SK-MEL-5 (cell line): ENCODE data around the gene IL17C. TPM values are rescaled to one million over a fixed set of nuclear protein-coding genes. Genes with fewer than 3 reads are reported as not detected.
"Not testable (repeated sequence)": the region's sequence is repeated elsewhere in the genome, so short reads cannot be mapped to it uniquely, and the experiment has no call there.

ENCODE experiments used
- DNase-seq: peaks from one replicate; pipeline ENCODE4 v3.0.0-alpha.2; 2016; ENCODE audit warnings: low read depth, low spot score
- in situ Hi-C: cut with HindIII; loops from 2 replicates; pipeline ENCODE4 v1.10.0; 2016; ENCODE audit warnings: low sequenced_read_pairs, high pct_unique_total_duplicates, low pct_unique_long_range_greater_than_20kb
- total RNA-seq: library from RNA; depleted of rRNA; stranded (reverse); fragments of >200 nt; shearing (Covaris generic); gene quantifications from 2 replicates; pipeline ENCODE4 v1.2.3, GENCODE V29; 2014

IL17C gene
- total RNA-seq, 1 experiment from 2014 or later, result not detected

DNA sequence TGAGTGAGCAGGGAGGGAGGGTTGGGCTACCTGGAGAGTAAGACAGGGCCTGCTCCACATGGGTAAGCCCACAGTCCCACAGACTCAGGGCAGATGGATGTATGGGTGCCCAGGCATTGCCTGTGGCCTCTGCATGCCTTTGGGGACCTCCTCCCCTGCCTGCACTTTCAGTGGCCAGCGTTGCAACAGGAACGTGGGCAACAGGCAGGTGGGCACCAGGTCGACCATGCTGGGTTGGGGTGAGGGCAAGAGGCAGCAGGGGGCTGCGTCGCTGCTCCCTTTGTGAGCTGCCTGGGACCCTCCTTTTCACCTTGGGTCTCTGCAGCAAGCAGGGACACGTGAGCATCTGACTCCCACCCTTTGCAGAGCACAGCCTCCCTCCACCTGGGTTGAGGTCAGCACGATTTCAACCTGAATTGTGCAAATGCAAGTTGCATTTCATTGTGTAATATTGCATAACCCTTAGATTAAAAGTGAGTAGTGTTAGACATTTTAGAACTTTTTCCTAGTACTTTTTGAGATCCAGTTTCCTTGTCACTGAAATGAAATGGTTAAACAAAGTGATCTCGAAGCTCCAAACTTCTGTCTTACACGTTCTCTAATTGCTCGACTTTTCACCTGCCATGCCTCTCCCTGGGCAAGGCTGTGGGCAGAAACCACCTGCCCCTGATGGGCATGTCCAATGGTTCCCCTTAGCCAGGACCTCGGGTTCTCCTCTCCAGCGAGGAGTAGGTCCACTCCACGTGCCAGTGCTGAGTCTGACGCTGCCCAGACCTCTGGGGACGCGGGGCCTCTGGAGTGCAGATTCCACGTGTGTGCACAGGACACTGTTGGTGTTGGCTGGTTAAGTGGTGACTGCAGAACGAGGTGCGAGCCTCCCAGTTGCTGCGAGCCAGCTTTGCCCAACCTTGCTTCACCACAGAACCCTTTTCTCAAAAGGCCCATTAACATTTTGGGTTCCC is 32.9 kb upstream of the IL17C start:
- in situ Hi-C loops, result no loop called here
- DNase-seq, result no peak

DNA sequence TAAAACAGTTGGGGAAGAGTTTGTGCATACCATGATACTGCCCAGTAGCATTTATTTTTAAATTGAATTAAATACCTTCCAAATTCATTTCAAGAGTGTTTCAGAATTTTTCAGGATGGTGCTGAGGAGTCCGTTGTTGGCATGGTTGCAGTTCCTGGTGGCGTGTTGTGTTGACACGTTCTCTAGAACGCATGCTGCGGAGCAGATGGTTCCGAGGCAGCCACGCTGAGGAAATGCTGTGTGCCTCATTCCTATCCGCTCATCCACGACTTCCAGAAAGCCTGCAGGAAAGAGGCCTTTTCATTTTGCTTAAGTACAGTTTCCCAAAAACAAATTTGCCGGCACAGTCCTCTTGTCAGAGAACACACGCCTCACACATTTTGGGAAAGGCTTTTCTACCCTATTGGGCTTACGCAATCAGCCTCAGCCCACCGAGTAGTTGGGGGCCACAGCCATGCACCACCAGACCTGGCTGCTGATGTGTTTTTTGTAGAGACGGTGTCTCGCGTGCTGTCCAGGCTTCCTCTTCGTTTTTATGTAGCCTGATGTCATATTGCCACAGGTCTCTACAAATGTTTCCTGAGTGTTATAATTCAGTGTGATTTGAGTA is 32.1 kb upstream of the IL17C start:
- in situ Hi-C loops, result no loop called here
- DNase-seq, result no peak

DNA sequence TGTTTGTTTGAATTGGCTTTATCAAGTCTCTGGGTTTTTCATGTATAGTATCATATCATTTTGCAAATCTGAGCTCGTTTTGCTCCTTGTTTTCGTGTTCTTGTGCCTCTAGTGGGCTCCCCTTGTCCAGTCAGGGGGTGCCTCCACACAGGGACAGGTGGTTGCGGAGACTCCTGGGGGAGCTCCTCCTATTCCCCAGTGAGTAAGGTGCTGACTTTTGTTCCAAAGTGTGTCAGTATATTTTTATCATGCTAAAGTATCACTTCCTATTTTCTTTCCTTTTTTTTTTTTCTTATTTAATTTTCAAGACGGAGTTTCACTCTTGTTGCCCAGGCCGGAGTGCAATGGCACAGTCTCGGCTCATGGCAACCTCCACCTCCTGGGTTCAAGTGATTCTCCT is 30.3 kb upstream of the IL17C start:
- in situ Hi-C loops, result no loop called here
- no peak for DNase-seq

DNA sequence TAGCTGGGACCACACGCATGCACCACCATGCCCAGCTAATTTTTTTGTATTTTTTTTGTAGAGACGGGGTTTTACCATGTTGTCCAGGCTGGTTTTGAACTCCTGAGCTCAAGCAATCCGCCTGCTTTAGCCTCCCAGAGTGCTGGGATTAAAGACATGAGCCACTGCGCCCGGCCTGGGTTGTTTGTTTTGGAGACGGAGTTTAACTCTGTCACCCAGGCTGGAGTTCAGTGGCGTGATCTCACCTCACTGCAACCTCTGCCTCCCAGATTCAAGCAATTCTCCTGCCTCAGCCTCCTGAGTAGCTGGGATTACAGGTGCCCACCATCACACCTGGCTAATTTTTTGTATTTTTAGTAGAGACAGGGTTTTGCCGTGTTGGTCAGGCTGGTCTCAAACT is 28.9 kb upstream of the IL17C start:
- in situ Hi-C loops, DNase-seq: not testable (repeated sequence)

DNA sequence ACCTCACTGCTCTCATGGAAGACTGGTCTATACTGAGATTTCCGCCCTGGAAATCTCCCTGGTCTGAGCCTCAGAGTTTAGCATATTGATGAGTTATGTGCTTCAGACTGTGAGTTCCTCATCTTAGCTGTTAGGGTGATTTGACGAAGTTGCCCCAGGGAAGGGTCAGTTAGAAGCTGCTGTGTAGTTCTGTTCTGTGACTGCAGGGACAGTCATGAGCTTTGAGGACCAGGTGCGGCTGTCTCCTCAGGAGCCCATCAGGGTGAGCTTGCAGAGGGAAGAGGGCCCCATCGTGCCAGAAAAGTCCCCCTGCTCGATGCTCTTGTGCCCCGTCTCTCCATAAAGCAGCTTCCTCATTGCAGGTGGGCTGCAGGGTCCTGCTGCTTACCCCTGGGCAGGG is 28.3 kb upstream of the IL17C start:
- DNase-seq, result no peak

DNA sequence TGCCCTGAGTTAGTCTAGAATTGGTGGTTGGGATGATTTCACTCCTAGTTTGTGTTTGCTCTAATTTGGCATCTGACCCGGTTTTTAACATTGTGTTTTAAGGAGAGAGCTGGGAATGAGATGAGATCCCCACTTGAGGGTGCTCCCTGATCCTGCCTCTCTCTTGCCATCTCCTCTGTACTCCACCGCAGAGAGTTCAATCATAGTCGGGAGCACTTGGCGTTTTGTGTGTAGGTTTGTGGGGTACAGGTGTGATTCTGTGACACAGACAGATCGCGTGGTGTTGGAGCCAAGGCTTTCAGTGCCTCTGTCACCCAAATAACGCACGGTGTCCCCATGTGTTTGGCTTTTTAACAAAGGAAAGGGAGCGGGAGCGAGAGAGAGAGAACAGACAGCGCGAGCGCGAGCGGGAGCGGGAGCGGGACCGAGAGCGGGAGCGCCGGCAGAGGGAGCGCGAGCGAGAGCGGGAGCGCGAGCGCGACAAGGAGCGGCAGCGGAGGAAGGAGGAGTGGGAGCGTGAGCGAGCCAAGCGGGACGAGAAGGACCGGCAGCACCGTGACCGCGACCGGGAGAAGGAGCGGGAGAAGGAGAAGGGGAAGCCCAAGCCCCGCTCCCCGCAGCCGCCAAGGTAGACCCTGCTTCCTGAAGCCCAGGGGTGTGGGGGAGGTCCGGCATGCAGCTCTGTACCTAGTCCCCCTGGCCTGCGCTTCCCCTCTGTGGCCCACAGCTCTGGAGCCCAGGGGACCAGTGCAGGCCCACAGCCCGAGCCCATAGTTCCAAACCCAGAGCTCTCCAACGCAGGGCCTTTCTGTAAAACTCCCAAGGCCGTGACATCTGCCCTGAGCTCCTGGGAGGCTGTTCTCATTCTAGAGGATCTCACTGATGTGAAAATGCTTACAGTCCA is 27.2 kb upstream of the IL17C start:
- in situ Hi-C loops, result no loop called here
- no peak for DNase-seq

More for the DNA sequence above, 28.3 kb upstream of the IL17C start:
- in situ Hi-C loops, result no loop called here

DNA sequence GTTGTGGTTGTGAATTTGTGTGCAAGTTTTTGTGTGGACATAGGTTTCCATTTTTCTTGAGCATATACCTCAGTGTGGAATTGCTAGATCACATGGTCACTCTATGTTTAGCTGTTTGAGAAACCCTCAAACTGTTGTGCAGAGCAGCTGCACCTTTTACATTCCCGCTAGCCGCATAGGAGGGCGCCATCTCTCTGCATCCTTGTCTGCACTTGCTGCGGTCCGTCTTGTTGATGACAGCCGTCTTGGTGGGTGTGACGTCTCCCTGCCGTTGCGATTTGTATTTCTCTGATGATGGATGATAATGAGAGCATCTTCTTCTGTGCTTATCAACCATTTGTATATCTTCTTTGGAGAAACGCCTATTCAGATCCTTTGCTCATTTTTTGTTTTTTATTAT is 25.1 kb upstream of the IL17C start:
- in situ Hi-C loops, result no loop called here
- no peak for DNase-seq

DNA sequence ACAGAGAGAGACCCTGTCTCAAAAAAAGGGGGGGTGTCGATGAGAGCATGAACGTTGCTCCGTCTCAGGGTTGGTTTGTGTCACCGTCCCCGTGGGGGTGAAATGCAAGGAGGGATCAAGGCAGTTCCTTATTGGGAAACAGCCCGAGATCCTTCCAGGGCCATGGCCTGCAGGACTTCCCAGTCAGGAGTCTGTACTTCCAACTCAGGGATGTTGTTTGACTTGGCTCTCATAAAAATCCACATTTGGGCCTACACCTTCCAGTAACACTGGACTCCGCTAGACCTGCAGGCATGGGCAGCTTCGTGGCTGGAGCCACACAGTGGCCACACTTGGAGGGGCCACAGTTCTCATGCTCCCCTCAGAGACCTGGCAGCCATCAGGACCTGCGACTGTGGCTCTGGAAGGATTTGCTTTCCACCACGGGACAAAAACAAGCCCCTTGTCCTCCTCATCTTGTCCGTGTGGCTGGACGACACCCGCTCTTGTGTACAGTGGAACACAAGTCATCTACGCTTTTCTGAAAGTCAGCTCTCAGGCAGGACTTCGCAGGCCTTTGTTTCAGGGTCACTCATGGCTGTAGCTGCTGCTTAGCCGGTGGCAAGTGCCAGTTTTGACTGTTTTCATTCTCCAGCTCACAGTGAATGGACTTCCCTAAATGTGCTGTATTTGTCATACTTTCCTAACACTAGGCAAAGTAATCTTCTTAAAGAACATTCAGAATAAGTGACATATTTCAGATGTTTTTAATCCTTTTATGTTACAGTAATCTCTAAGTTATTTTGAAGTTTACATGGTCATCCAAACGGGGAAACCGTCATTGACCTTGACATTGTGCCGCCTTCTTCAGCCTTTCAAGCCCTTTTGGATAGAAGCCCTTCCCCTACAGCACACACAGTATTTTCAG is 24.2 kb upstream of the IL17C start:
- in situ Hi-C loops, result no loop called here
- DNase-seq, result no peak

DNA sequence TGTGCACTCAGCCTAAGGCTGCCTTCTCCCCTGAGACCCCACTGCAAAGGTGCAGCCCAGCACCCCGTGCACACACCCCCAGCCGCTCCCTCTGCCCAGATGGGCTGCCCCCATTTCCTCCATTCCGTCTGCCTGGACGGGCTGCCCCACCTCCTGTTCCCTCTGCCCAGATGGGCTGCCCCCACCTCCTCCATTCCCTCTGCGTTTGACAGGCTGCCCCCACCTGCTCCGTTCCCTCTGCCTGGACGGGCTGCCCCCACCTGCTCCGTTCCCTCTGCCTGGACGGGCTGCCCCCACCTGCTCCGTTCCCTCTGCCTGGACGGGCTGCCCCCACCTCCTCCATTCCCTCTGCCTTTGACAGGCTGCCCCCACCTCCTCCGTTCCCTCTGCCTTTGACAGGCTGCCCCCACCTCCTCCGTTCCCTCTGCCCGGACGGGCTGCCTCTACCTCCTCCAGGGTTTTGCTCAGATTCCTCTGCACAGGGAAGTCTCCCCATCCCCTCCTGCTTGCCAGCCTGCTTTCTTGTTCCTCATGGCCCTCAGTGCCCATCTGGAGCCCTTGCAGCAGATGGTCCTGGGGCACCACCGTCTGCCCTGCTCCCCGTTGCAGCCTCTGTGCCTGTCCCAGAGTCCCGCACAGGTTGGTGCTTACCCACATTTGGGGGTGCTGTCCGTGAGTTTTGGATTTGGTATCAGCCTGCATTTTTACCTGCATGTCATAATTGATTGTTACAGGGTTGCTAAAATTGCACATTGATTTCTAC is 23.4 kb upstream of the IL17C start:
- in situ Hi-C loops, result no loop called here
- DNase-seq, result no peak

DNA sequence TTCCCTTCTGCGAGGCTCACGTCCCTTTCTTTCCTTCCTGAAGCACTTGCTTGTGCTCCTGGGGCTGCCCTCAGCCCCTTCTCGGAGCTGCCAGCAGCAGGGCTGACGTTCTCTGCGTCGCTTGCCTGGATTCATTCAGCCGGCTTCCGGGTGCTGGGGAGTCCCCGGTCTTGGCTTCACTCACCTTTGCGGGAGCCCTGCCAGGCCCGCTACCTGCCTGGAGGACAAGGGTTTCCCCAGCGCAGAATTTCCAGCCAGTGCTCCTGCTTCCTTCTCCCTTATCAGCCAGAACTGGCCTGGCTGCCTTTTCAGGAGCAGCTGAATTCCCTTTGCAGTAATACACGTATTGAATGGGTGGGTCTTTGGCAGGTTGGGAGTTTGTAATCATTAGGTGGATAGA is 22.1 kb upstream of the IL17C start:
- in situ Hi-C loops, result no loop called here
- DNase-seq, result no peak

DNA sequence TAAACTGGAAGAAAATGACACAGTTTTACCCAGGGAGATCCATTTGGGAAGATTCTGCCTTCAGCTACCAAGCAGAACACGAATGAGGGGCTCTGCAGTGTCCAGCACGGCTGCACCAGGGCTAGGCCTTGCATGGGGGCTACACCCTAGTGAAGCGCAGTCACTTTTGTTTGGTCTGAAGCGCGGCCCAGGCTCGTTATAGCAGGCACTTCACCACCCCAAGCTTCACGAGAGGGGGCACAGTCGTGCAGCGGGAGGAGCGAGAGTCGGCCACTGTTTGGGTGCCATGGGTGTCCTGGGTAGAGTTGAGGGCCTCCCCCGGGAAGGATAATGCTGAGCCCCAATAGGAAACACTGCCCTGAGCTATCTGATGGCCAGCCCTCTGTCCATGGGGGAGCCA is 21.6 kb upstream of the IL17C start:
- in situ Hi-C loops, result no loop called here
- no peak for DNase-seq

DNA sequence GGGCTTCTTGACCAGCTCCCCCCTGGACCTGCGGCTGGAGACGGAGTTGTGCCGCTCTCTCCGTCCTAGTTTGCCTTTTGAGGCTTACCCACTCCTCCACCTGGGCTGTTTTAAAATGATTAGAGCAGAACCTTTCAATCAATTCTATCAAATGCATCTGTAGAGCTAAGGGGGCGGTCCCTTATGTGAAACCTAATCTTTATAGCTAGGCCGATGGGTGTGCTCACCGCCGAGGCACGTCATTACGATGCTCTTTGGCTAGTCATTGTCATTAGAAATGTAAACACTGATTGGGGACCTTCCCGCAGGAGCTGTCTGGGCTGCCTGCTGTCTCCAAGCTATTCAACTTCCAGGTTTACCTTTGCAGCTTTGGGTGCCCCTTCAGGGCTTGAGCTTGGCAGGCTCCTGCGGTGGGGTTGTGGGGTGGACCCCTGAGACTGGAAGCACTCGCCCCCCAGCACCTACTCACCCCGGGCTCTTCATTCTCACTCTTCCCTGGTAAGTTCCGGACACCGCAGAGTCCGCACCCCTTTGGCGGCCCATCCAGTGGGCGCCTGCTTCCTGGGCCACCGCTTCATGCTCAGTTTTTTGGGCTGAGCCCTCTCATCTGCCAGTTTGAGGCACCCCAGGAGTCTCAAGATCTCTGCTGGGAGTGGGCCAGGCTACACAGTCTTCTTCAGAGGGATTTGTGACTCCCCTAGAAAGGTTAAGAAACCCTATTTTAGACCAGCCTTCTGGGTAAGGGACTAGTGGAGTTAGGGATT is 20.9 kb upstream of the IL17C start:
- in situ Hi-C loops, result no loop called here
- no peak for DNase-seq

DNA sequence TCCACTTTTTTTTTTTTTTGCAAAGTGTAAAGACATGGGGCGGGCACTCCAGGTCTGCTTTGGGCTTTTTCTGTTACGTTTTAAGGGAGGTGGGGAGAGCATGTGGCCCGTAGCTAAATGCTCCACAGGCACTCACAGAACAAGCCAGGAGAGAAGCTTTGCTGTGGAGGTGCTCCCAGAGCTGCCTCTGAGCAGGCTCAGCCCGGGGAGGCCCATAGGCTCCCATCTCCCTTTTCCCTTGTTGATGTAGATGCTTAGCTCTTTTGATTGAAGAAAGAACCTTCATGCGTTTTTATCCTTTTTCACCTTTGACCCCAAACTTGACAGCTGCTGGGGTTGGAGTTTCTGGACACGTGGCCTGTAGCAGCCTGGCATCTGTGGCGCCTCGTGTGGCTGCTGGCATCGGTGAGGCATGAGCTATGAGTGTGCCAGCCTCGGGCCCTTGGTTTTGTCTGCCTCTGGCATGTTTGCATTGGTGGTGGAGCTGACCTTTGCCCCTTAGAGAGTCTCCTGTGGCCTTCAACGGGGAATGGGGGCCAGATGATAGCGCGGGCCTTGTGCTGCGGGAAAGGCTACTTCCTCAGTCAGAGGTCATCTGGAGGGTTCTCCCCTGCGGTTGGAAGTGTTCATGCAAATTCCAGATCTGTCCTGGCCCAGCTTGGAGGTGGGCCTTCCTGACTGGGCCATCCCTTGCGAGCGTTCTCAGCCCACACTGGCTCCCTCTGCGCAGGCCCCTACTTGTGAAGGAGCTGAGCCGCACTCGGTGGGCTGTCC is 20.0 kb upstream of the IL17C start:
- DNase-seq, result no peak
- in situ Hi-C loops, result no loop called here

DNA sequence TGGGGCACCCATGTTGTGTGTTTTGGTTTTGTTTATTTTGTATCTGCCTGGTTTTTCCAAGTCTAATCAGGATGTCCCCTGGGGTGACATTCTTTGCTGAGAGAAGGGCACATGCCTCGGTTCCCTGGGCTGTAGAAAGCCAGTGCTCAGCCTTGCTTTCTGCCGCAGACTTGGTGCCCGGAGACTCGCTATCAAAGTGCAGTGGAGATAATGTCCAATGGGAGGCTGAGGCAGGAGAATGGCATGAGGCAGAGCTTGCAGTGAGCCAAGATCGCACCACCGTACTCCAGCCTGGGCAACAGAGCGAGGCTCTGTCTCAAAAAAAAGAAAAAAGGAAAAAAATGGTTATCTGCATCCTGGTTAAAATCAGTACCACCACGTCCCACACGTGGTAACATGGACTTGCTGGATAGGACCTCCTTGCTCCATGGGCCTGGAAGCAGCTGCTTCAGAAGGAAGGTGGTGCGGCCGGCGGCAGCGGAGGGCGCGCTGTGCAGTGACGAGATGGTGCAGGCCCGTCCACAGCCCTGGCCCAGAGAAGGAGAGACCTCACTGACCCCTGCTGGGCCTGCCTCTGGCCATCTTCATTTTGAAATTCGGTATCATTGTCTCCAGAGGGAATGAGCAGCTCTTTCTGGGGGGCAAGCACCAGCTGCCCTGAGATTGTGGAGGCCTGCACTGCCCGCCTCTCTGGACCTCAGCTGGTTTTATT is 19.3 kb upstream of the IL17C start:
- in situ Hi-C loops, result no loop called here
- DNase-seq, result no peak
